MM.1S (cell line): Measurements from ENCODE around the gene FBXO45.
"Not testable (repeated sequence)": the region's sequence is repeated elsewhere in the genome, so short reads cannot be mapped to it uniquely, and the experiment has no call there.

Source experiments
- DNase-seq: peaks from one replicate; pipeline ENCODE4 v3.0.0-alpha.2; 2015
- H2AFZ ChIP-seq: fragments of 300-600 bp; sonication (generic); 2 replicates; pipeline ENCODE4 v1.6.0; 2016; ENCODE audit warnings: antibody characterized with exemption, low read length
- H3F3A ChIP-seq: fragments of 300-600 bp; sonication (generic); 2 replicates; pipeline ENCODE4 v1.6.1; 2016; ENCODE audit warnings: mild to moderate bottlenecking, antibody characterized with exemption, low read length, moderate library complexity, mixed read lengths; ENCODE audit not compliant: insufficient read depth
- H3K27ac ChIP-seq: fragments of 300-600 bp; sonication (generic); 2 replicates; pipeline ENCODE4 v1.5.1; 2016; ENCODE audit warnings: mild to moderate bottlenecking, low read length
- H3K27me3 ChIP-seq: fragments of 300-600 bp; sonication (generic); replicated peaks from 2 replicates; pipeline ENCODE4 v1.6.0; 2016; ENCODE audit warnings: low read length; ENCODE audit not compliant: insufficient read depth
- H3K36me3 ChIP-seq: fragments of 300-600 bp; sonication (generic); replicated peaks from 2 replicates; pipeline ENCODE4 v1.6.1; 2016; ENCODE audit warnings: mild to moderate bottlenecking, low read length, mixed read lengths; ENCODE audit not compliant: insufficient read depth
- H3K4me1 ChIP-seq: fragments of 300-600 bp; sonication (generic); 2 replicates; pipeline ENCODE4 v1.6.1; 2016; ENCODE audit warnings: low read length, mixed read lengths
- H3K4me2 ChIP-seq: fragments of 300-600 bp; sonication (generic); 2 replicates; pipeline ENCODE4 v1.6.0; 2016; ENCODE audit warnings: low read depth, low read length
- H3K4me3 ChIP-seq: fragments of 300-600 bp; sonication (generic); 2 replicates; pipeline ENCODE4 v1.5.1; 2016; ENCODE audit warnings: low read length, mixed read lengths
- H3K79me2 ChIP-seq: fragments of 300-600 bp; sonication (generic); 2 replicates; pipeline ENCODE4 v1.6.1; 2016; ENCODE audit warnings: mixed run types, low read length, mixed read lengths
- H3K9ac ChIP-seq: fragments of 300-600 bp; sonication (generic); 2 replicates; pipeline ENCODE4 v1.6.1; 2016; ENCODE audit warnings: low read length, mixed read lengths
- H3K9me2 ChIP-seq: fragments of 300-600 bp; sonication (generic); replicated peaks from 2 replicates; pipeline ENCODE4 v1.6.1; 2016; ENCODE audit warnings: mild to moderate bottlenecking, low read length, mixed read lengths; ENCODE audit not compliant: insufficient read depth
- H3K9me3 ChIP-seq: fragments of 300-600 bp; sonication (generic); replicated peaks from 2 replicates; pipeline ENCODE4 v1.6.1; 2016; ENCODE audit warnings: mild to moderate bottlenecking, low read length, mixed read lengths; ENCODE audit not compliant: insufficient read depth
- H4K20me1 ChIP-seq: fragments of 300-600 bp; sonication (generic); 2 replicates; pipeline ENCODE4 v1.6.1; 2016; ENCODE audit warnings: mild to moderate bottlenecking, low read length, moderate library complexity, mixed read lengths; ENCODE audit not compliant: insufficient read depth
- CTCF ChIP-seq: fragments of 300-600 bp; sonication (generic); IDR thresholded peaks from 2 replicates; pipeline ENCODE4 v1.5.1; 2016; ENCODE audit warnings: antibody characterized with exemption, low read length, mixed read lengths
- EZH2 ChIP-seq: fragments of 300-600 bp; sonication (generic); optimal IDR thresholded peaks from 2 replicates; pipeline ENCODE3; 2017; ENCODE audit warnings: low read depth, mild to moderate bottlenecking, antibody characterized with exemption, low read length, mixed read lengths
- EZH2phosphoT487 ChIP-seq: fragments of 300-600 bp; sonication (generic); IDR thresholded peaks from 2 replicates; pipeline ENCODE4 v1.6.1; 2018; ENCODE audit warnings: antibody characterized with exemption, low read length

Gene FBXO45

GRCh38 chr3:196568246-196569002, at the start of gene FBXO45, which contains the start of gene WDR53:
Gene FBXO45 (plus strand): TSS chr3:196568660. CDS start chr3:196568985, 325 bp downstream.
Gene WDR53 (minus strand): TSS chr3:196568554. CDS start chr3:196561475, 7,079 bp downstream.
- peak; percentile 99 for DNase-seq
- peak within 1 kb of the TSS; percentile 88 for H3K9ac ChIP-seq
- H4K20me1 ChIP-seq: no peaks in the 10 kb centered on the region; the same call in 1 of the 2 replicates
- peaks cover 24% of the 10 kb centered on the region for H3F3A ChIP-seq
- peak within 1 kb of the TSS; percentile 92 for H3K4me3 ChIP-seq
- H3K27me3 ChIP-seq: no peaks in the 10 kb centered on the region
- H3K4me2 ChIP-seq: peak within 1 kb of the TSS; percentile 85
- peaks cover 75% of the 10 kb centered on the region for H3K79me2 ChIP-seq
- peaks cover 28% of the 10 kb centered on the region for H3K4me1 ChIP-seq
- peak within 1 kb of the TSS; percentile 87 for H2AFZ ChIP-seq
- H3K9me2 ChIP-seq: no peaks in the 10 kb centered on the region
- peak within 1 kb of the TSS; percentile 63; the same call in 1 of the 2 replicates for H3K27ac ChIP-seq
- H3K36me3 ChIP-seq: no peaks in the 10 kb centered on the region
- TF ChIP-seq EZH2 (no peak), CTCF (no peak), EZH2phosphoT487 (no peak)
- H3K9me3 ChIP-seq: no peaks in the 10 kb centered on the region

- H4K20me1 ChIP-seq: no peaks in the 10 kb centered on the region
- H3K79me2 ChIP-seq: no peaks in the 10 kb centered on the region
- no peaks in the 10 kb centered on the region for H3K27me3 ChIP-seq
- no peak overlapping the region for H3K27ac ChIP-seq
- H3K9me2 ChIP-seq: no peaks in the 10 kb centered on the region
- peak overlapping the region; percentile 22; the same call in 1 of the 2 replicates for H3K9ac ChIP-seq
- peaks cover 23% of the 10 kb centered on the region for H3F3A ChIP-seq
- H3K36me3 ChIP-seq: no peaks in the 10 kb centered on the region
- peak overlapping the region; percentile 50 for H3K4me2 ChIP-seq
- peak overlapping the region; percentile 58 for H2AFZ ChIP-seq
- TF ChIP-seq EZH2: no peak
- peak; percentile 94 for TF ChIP-seq CTCF
- H3K9me3 ChIP-seq: no peaks in the 10 kb centered on the region
- peaks cover 44% of the 10 kb centered on the region for H3K4me1 ChIP-seq
- H3K4me3 ChIP-seq: no peak overlapping the region
- peak; percentile 93 for DNase-seq
Observed at GRCh38 chr3:196518966-196519717, 49.3 kb upstream of the FBXO45 start.

- no peak overlapping the region for H3K27ac ChIP-seq
- no peak overlapping the region for H3K4me3 ChIP-seq
- DNase-seq: no peak
- no peaks in the 10 kb centered on the region for H3K79me2 ChIP-seq
- no peaks in the 10 kb centered on the region for H4K20me1 ChIP-seq
- H3K9ac ChIP-seq: no peak overlapping the region
- H3K4me1 ChIP-seq: peaks cover 39% of the 10 kb centered on the region
- H3K4me2 ChIP-seq: no peak overlapping the region
- no peaks in the 10 kb centered on the region for H3K27me3 ChIP-seq
- no peaks in the 10 kb centered on the region for H3K9me2 ChIP-seq
- no peaks in the 10 kb centered on the region for H3K36me3 ChIP-seq
- TF ChIP-seq CTCF (no peak), EZH2phosphoT487 (no peak), EZH2 (no peak)
- H3F3A ChIP-seq: peaks cover 23% of the 10 kb centered on the region
- H2AFZ ChIP-seq: no peak overlapping the region
- no peaks in the 10 kb centered on the region for H3K9me3 ChIP-seq
Observed at GRCh38 chr3:196519718-196520082, 48.8 kb upstream of the FBXO45 start.

GRCh38 chr3:196521291-196521690, 47.2 kb upstream of the FBXO45 start:
- H3K27me3 ChIP-seq, H3K9me3 ChIP-seq, H3K4me3 ChIP-seq, H3K9ac ChIP-seq, H3K9me2 ChIP-seq, H2AFZ ChIP-seq, H3K4me2 ChIP-seq, DNase-seq, H3K36me3 ChIP-seq, H4K20me1 ChIP-seq, H3K27ac ChIP-seq, H3K79me2 ChIP-seq: not testable (repeated sequence)
- Histone ChIP-seq H3F3A (peaks cover 14% of the 10 kb centered on the region), H3K4me1 (peaks cover 26% of the 10 kb centered on the region)
